HFFc6 (cell line): ENCODE data around the gene PID1. TPM values are rescaled to one million over a fixed set of nuclear protein-coding genes. Genes with fewer than 3 reads are reported as not detected.

Source experiments
- DNase-seq: peaks from one replicate; pipeline ENCODE4 v3.0.0-alpha.2; 2018
- H3K27ac Mint-ChIP-seq: 2 replicates; pipeline ENCODE4 v1.8.0; 2020; ENCODE audit warnings: mild to moderate bottlenecking, mixed read lengths
- H3K27me3 Mint-ChIP-seq: 2 replicates; pipeline ENCODE4 v1.8.0; 2021; ENCODE audit warnings: mild to moderate bottlenecking, moderate library complexity, mixed read lengths; ENCODE audit not compliant: insufficient read depth
- H3K36me3 Mint-ChIP-seq: 2 replicates; pipeline ENCODE4 v1.8.0; 2021; ENCODE audit warnings: low read depth, mixed read lengths
- H3K4me1 Mint-ChIP-seq: 2 replicates; pipeline ENCODE4 v1.8.0; 2020; ENCODE audit warnings: low read depth, mixed read lengths
- H3K4me3 Mint-ChIP-seq: 2 replicates; pipeline ENCODE4 v1.8.0; 2020; ENCODE audit warnings: mild to moderate bottlenecking, moderate library complexity, mixed read lengths
- H3K9me3 Mint-ChIP-seq: 2 replicates; pipeline ENCODE4 v1.8.0; 2020; ENCODE audit warnings: mild to moderate bottlenecking, mixed read lengths
- total RNA-seq, 6 experiments: library from RNA; stranded (reverse); fragmentation: NEBNext Ultra II Directional; extraction: Animal tissue kit (Norgen Biotek cat#: 25700); gene quantifications; 2 replicates in 1 of 6; 3 replicates in 5 of 6; pipeline ENCODE4 v1.2.3, GENCODE V29; 2021
- TF ChIP-seq, protein P1 (sequence below): fragments of 200-600 bp; sonication (generic); IDR thresholded peaks from 2 replicates; pipeline ENCODE4 v1.5.0; 2021; ENCODE audit warnings: antibody characterized with exemption, mild to moderate bottlenecking

PID1 gene
- total RNA-seq, 6 experiments from 2014 or later = 6.7 to 9.1 (median 8.6) TPM

DNA sequence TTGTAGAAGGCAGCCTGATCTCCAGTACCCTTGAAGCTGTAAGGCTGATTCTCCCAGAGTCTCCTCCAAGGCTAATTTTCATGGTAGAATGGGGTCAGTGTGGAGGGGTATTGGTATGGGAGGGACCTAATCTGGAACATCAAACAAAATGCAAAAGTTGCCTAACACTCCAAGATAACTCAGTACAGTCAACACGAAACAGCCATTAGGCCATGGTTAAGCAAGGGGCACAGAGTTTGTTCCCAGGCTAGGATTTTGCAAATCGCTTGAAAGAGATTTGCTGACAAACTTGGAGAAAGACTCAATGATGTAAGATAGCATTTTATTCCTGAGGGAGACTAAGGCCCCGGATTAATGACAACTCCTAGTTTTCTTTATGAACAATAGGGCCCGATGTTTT, 5.4 kb downstream of the PID1 start:
- Mint-ChIP-seq H3K27me3 (peaks cover 1% of the 10 kb centered on the region; the same call in 1 of the 2 replicates), H3K27ac (no peak overlapping the region), H3K9me3 (peaks cover 6% of the 10 kb centered on the region), H3K4me1 (peaks cover 42% of the 10 kb centered on the region), H3K4me3 (no peak overlapping the region), H3K36me3 (peaks cover 10% of the 10 kb centered on the region)
- no peak for DNase-seq
- TF ChIP-seq, protein P1, sequence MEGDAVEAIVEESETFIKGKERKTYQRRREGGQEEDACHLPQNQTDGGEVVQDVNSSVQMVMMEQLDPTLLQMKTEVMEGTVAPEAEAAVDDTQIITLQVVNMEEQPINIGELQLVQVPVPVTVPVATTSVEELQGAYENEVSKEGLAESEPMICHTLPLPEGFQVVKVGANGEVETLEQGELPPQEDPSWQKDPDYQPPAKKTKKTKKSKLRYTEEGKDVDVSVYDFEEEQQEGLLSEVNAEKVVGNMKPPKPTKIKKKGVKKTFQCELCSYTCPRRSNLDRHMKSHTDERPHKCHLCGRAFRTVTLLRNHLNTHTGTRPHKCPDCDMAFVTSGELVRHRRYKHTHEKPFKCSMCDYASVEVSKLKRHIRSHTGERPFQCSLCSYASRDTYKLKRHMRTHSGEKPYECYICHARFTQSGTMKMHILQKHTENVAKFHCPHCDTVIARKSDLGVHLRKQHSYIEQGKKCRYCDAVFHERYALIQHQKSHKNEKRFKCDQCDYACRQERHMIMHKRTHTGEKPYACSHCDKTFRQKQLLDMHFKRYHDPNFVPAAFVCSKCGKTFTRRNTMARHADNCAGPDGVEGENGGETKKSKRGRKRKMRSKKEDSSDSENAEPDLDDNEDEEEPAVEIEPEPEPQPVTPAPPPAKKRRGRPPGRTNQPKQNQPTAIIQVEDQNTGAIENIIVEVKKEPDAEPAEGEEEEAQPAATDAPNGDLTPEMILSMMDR = no peak

- H3K36me3 Mint-ChIP-seq = peaks cover 20% of the 10 kb centered on the region
- H3K4me1 Mint-ChIP-seq = peaks cover under 1% of the 10 kb centered on the region; the same call in 1 of the 2 replicates
- no peak overlapping the region for H3K4me3 Mint-ChIP-seq
- peaks cover 2% of the 10 kb centered on the region; the same call in 1 of the 2 replicates for H3K27me3 Mint-ChIP-seq
- TF ChIP-seq, protein P1 = no peak
- H3K9me3 Mint-ChIP-seq = peaks cover 10% of the 10 kb centered on the region
- no peak overlapping the region for H3K27ac Mint-ChIP-seq
- no peak for DNase-seq
These were observed 9.5 kb downstream of the PID1 start for GRCh38 chr2:229261599-229261998.

GRCh38 chr2:229261076-229261475, 10.0 kb downstream of the PID1 start:
- H3K4me3 Mint-ChIP-seq = no peak overlapping the region
- DNase-seq = no peak
- TF ChIP-seq, protein P1 = no peak
- H3K4me1 Mint-ChIP-seq = no peaks in the 10 kb centered on the region; the same call in 1 of the 2 replicates
- peaks cover 20% of the 10 kb centered on the region for H3K36me3 Mint-ChIP-seq
- peaks cover 2% of the 10 kb centered on the region; the same call in 1 of the 2 replicates for H3K27me3 Mint-ChIP-seq
- H3K27ac Mint-ChIP-seq = no peak overlapping the region
- H3K9me3 Mint-ChIP-seq = peaks cover 10% of the 10 kb centered on the region

DNA sequence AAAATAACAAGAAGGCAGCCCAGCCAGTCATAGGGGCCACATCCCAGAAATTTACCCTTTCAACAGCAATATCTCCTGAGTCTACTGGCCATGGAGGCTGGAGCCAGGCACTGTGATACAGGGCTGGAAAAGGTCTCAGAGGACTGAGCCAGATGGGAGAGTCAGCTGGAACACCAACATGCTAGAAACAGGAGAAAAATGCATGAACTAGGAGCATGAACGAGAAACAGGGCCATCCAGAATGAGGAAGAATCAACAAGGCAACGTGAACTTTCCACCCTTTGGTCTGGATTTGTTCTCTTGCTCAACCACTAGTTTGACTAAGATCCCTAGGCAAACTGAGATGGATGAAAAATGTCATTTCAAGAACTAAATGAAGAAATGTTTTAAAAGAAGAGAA, 13.1 kb downstream of the PID1 start:
- DNase-seq = no peak
- TF ChIP-seq, protein P1 = no peak
- H3K4me3 Mint-ChIP-seq = no peak overlapping the region
- peaks cover 10% of the 10 kb centered on the region for H3K9me3 Mint-ChIP-seq
- H3K36me3 Mint-ChIP-seq = peaks cover 26% of the 10 kb centered on the region
- peaks cover 2% of the 10 kb centered on the region; the same call in 1 of the 2 replicates for H3K27me3 Mint-ChIP-seq
- H3K4me1 Mint-ChIP-seq = no peaks in the 10 kb centered on the region; the same call in 1 of the 2 replicates
- no peak overlapping the region for H3K27ac Mint-ChIP-seq

- Mint-ChIP-seq H3K36me3 (peaks cover 22% of the 10 kb centered on the region), H3K9me3 (peaks cover 10% of the 10 kb centered on the region), H3K27me3 (peaks cover 2% of the 10 kb centered on the region; the same call in 1 of the 2 replicates), H3K4me1 (no peaks in the 10 kb centered on the region; the same call in 1 of the 2 replicates), H3K4me3 (no peak overlapping the region), H3K27ac (no peak overlapping the region)
- no peak for DNase-seq
- TF ChIP-seq, protein P1 = no peak
These were observed 14.7 kb downstream of the PID1 start for GRCh38 chr2:229256376-229256775.

GRCh38 chr2:229254206-229254605, 16.9 kb downstream of the PID1 start:
- no peak overlapping the region for H3K27ac Mint-ChIP-seq
- no peak for DNase-seq
- TF ChIP-seq, protein P1 = no peak
- 0 out of 2 replicates have a peak, but pooled peaks cover 11% of the 10 kb centered on the region for H3K36me3 Mint-ChIP-seq
- H3K4me1 Mint-ChIP-seq = peaks cover 5% of the 10 kb centered on the region
- no peak overlapping the region for H3K4me3 Mint-ChIP-seq
- H3K9me3 Mint-ChIP-seq = no peaks in the 10 kb centered on the region
- peaks cover 2% of the 10 kb centered on the region; the same call in 1 of the 2 replicates for H3K27me3 Mint-ChIP-seq
